HG02970 (cell line): ENCODE results near the gene RAPGEF3.

Experiments
- ATAC-seq: cut with Tn5 transposase; IDR thresholded peaks from one replicate; pipeline ENCODE4 v1.9.1; 2021; ENCODE audit warnings: mild to moderate bottlenecking, moderate library complexity, moderate number of reproducible peaks; ENCODE audit not compliant: unreplicated experiment, low FRiP score

Gene RAPGEF3

DNA sequence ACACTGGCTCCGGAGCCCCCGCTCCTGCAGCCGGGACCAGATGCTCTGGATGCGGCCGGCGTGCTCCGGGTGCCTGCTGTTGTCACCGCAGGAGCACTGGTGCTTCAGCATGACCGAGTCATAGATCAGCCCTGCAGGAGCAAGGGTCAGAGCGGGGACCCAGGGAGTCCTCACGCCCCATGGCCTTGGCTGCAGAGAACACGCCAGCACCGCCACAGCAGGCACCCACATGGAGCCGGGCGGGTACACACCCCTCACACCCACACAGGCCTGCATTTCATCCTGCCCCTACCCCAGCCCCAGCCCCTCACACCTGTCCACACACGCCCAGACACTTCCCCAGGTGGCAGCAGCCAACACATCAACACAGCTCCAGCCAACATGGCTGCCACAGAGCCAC lies 33.2 kb upstream of the RAPGEF3 start:
- no peak for ATAC-seq

DNA sequence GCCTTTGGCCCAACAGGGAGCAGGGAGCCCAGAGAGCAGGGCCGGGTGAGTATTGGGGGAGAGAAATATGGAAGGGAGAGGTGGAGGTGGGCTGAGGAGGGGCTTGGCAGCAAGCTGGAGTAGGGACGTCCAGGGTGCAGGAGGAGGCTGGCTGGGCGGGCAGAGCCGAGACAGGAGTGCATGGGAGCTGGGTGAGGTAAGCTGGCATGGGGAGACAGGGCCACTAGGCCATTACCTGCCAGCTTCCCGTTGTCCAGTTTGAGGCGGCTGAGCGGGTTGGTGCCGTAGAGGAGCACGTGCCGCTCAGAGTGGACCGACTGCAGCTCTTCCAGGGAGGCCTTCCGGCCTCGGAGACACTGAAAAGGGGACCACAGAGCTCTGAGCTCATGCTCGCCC lies 32.7 kb upstream of the RAPGEF3 start:
- no peak for ATAC-seq

DNA sequence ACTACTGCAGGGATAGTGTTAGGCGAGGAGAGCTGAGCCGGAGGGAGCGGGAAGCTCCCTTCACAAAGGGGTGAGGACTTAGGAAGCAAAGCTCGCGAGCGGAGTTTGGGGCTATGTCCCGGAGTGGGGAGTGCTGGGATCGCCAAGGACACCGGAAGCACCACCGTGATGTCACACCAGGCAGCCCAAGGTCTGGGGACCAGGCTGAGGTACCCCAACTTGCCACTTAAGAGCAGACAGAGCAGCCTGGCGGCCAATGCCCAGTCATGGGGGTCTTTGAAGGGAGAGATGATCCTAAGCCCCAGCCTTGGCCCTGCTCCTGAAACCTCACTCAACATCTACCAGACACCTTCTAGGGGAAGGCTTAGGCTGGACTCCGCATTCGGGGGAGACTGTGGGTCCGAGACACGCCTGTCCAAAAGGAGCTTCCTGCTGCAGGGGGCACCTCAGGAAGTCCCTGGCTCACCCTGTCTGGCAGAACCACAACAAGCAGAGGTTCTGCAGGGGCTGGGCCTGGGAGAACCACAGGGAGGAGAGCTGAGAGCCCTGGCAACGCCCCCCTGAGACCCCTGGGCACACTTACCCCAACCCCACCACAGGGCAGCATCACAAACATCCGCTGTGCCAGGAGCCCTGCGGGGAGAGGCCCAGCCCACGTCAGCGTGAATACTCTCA lies 32.1 kb upstream of the RAPGEF3 start:
- no peak for ATAC-seq

DNA sequence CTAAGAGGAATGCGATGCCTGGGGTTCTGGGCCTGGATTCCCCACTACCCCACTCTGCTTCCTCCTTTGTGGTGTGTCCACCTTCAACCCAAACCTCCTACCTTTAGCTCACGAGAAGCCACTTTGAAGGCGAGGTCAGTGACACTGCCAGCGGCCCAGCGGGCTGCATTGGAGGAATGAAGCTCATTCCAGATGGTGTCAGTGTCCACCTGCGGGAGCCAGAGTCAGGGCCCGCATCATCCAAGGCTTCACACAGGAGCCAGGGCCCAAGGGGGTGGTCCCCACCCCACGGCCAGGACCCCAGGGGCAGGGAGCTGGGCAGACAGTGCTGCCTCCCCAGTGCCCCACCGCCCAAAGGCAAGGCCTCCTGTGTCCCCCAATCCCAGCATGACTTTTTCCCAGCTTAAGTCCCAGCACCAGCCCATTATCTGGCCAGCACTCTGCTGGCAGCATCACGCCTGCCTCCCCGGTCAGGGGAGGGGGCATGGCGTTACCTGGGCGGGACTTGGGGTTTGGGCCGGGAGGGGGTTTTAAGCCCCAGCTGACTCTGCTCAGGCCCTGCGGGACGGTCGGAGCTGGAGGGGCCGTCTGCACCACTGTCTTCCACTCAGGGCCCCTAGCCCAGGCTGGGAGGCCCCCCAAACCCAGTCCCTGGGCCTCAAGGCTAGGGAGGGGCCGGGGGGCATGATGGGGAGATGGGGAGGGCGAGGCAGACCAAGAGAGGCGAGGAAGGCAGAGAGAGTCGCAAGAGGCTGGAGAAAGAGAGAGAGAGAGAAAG lies 31.2 kb upstream of the RAPGEF3 start:
- no peak for ATAC-seq

DNA sequence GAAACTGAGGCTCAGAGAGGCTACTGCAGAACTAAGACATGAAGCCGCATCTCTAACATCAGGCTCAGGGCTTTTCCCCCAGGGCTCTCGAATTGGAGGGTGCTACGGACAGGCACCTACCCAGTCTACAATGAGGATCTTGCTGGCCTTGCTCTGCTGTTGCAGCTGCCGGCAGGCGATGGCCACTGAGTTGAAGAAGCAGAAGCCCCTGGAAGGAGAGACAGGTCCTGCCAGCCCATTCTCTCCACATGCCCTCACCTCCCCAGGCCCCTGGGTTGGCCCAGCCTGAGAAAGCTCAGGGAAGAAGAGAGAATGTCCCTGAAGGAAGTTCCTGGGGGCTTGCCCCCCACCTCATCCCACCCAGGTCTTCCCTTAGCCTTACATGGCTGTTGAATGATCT lies 30.5 kb upstream of the RAPGEF3 start:
- no peak for ATAC-seq

DNA sequence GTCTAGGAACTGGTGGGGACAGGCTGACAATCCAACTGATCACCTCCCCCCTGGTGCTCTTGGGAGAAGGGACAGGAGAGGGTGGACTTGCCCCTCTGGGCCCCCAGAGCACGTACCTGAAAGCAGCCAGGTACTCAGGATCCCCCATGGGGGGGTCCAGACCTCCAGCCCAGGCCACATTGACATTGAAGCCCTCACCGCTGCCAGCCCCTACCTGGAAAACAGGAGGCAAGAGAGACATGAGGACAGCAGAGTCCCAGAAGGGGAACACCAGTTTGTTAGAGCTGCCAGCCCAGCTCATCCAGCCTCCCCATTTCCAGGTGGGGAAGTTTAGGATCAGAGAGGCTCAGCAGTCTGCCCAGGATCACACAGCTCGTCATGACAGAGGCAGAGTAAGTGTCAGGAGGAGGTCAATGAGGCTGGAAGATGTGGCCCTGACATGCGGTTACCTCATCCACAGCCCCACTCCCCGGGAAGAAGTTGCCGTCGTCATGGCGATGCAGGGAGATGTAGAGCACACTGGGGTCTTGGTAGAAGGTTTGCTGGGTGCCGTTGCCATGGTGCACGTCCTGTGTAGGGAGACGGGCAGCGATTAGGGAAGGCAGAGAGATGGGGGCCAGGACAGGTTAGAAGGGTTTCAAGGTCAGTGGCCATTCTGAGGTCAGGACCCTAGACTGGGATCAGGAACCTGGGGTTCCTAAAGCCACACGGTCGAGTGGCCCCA lies 29.1 kb upstream of the RAPGEF3 start:
- no peak for ATAC-seq

DNA sequence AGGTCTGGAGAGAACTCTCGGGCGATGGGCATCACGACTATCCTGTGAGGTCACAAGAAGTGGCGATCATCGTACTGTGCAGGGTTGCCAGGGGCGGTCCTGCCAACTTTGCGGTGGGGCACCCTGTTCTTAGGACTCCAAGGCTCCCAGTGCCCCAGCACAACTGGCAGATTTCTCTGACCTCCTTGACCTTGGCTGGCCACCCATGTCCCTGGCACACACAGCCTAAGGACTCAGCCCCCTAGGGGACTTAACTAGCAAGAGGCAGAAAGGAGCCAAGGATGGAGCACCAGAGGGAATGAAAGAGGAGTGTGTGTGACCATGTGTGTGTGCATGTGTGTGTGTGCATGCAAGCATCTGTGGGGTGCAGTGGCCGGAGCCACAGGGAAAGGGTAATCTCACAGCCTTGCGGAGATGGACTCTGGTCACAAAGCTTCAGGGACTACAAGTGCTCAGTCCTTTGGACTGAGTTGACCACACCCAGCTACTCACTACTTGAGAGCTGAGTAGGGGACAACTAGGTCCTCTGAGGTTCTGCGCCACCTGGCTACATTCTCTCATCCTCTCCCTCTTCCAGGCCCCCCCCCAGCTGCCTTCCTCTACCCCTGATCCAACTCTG lies 28.1 kb upstream of the RAPGEF3 start:
- no peak for ATAC-seq

DNA sequence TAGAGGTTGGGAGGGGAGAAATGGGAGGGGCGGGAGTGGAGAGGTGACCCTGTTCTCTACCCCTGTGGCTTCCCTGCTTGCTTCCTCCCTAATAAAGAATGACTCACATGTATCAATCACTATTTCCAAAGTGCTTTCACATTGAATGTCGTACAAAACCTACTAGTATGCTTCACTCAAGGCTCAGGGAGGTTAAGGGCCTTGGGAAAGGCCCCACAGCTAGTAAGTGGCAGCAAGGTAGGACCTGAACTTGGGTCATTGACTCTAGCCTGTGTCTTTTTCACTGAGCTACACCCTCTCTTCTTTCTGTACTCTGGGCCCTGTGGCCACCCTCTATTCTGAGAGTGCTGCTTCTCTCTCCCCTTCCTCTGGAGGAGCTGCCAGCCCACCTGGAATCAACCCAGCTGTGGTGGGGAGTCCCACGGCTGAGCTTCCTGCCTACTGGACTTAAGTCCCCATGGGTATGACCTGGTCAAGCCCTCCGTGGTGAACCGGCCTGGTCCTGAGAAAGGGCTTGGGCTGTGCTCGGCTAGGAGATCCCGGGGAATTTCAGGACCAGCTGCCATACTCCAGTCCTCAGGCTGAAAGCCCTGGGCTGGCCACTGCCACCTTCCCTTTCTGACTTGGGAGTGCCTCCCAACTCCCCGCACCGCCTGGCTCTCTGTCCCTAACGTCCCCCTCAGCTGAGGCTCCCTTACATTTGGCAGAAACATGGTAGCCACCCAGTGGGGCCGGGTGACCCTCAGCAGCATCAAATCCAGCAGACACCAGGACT lies 27.4 kb upstream of the RAPGEF3 start:
- ATAC-seq, result no peak

DNA sequence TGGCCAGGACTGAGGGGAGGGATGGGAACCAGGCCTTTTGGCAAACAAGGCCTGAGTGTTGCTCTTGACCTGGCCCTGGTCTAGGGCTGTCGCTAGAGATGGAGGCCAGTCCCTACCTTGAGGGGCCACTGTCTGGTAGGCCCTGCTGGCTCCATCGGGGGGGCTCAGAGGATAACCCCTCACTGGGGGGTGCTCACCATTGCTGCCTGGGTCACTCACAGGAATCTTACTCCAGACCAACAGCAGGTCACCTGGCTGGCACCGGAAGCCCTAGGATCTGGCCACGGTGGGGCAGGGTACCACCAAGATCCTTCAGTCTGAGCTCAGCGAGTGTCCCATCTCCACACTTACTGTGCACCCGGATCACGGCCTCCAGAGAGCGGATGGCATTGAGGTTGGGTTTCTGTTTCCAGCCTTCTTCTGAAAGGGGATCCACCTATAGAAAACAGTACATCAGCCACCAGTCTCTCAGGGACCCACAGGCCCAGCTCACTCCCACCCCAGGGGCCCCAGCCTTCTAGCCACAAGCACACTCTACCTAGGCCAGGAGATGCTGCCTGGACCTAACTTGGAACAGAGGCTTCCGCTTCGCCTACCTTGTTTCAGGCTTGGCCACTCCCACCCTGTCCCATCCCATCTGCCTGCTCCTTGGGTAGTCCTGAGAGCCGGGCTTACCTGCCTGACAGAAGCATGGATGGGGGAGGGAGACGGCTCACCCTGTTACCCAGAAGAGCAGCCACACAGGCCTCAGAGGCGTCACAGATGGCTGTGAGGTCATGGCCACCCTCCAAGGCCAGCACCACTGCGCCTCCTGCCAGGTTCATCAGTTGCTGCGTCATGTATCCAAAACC lies 26.6 kb upstream of the RAPGEF3 start:
- no peak for ATAC-seq

DNA sequence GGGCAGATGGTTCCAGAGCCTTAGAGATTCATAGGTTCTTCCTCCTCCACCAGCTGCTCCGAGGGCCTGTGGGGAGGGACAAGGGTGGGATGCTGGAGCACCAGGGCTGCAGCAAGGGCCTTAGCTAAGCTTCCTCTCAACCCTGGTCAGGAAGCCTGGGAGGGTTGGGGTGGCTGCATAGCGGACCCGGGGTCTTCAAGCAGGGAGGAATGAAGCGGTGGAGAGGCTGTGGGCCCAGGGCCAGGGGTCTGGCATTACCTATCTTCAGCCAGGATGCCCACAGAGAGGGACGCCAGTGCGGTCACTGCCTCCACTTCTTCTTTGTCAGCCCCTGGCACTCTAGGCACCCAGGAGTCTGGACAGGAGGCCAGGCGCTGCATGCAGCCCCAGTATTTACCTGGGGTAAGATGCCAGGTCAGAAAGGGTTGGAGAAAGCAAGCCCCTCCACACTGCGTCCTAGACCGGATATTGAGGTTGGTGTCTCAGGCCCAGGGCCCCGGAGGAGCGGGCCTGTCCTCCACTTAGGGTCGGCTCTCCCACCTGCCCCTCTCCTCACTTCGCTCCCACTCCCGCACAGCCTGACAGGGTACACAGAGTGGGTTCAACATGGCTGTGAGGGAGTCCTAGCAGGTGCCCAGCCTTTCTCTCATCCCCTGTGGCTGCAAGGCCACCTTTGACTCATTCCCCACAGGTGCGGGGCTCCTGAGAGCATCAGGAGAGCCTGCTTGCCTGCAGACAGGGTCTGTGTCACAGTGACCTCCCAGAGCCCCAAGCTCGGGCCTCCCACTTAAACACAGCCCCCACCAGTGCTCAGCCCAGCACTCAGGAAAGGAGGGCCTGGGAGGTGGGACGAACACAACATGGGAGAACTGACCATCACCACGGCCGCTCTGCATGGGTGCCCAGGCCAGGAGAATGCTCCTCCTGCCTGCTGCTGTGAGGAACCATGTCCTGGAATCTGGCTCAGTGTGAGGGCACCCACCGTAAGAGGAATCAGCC lies 25.4 kb upstream of the RAPGEF3 start:
- ATAC-seq, result no peak

DNA sequence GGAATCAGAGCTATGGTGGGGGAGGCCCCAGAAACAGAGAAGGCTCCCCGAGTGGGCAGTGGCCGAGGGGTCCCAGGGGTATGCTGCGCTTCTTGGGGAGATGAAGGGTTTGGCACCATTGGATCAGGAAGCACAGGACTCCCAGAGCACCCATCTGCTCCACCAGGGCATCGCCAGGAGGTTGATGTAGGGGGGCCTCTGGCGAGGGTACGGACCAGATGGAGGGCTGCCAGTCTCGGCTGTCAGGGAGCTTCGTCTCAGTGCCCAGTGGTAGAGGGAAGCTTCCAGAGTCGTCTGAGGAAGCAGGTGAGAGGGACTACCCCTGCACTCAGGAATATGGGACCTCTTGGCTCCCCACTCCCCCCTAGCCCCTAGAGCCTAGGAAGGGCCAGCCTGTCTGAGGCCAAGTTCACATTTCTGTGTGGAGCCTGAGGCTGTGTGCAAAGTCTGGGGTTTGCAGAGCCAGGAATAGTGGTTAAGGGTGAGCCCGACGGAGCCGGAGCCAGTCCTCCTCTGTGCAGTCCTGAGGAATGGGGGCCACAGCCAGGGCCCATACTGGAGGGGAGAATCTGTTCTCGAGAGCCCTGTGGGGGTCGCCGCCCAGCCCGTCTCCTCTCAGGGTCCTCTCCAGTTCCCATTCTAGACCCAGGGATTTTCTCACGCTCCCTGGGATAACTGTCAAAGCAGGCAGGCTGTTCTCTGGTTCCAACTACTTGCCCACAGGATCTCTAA lies 24.5 kb upstream of the RAPGEF3 start:
- no peak for ATAC-seq

DNA sequence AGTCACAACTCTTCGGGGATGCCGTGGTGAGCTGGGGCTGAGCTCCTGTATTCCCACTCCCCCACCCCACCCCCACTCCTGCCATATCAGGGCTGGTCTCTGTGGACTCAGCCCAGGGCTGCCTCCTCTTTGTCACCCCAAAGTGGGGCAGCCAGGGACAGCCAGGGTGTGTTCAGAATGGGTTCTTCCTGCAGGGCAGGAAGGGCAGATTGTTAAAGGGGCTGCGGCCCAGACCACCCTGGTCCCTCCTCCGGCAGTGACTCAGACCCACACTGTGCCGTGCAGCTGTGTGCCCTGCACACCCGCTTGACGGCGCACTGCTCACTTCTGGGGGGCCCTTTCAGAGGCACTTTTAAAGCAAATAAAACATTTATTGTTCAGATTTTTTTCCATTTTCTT lies 23.7 kb upstream of the RAPGEF3 start:
- no peak for ATAC-seq

DNA sequence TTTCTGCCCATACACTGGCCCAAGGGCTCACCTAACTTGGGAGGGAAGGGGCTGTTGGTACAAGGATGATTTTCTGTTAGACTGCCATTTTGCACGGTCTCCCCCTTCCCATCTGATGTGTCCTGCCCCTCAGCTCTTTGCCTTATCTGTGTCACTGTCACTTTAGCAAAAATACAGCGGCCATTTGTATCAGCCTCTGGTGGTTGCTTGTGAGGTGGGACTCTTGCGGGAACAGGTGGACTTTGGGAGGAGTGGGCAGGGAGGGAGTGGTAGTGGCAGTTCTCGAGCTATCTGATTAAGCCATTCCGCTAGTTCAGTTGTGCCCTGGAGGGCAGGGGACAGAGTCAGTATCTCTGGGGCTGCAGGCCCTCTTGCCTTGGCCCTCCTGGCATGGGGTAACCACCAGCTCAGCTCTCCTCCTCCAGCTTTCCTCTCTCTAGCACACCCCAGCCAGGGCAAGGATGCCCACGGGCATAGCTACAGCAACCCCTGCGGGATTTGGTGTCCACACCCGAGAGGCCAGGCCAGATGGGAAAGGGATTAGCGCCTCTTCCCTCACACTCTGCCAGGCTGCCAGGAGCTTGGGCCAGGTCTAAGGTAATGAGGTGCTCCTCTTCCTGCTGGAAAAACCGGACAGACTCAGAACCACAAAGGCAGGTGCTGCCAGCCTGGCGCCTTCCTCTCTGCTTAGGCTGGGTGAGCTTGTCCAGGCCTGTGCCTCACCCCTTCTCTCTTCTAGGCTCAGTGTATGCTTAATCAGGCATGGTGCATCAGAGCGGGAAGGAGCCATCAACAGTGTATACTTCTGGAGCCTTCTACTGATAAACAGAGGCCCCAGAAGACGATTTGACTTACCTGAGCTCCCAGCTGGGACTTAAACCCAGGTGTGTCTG lies 23.0 kb upstream of the RAPGEF3 start:
- no peak for ATAC-seq

DNA sequence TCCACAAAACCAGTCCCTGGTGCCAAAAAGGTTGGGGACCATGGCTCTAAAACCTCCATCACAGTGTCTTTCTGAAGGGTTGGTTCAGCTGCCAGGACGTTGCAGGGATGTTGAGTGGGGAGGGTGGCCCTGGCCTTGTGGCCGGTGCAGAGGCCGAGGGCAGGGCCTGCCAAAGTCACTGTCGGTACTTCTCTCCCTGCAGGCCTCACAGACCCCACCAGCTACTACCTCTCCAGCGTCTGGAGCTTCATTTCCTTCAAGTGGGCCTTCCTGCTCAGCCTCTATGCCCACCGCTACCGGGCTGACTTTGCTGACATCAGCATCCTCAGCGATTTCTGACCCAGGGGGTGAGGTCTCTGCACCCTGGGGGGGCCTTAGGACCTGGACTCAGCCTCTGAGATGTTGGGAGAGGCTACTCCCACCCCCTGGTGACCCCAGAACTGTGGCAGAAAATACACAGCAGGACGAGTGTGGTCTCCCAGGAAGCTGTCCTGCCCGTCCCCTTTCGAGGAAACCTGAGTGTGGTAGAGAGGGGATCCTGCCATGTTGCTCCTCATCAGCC lies 21.3 kb upstream of the RAPGEF3 start:
- no peak for ATAC-seq

DNA sequence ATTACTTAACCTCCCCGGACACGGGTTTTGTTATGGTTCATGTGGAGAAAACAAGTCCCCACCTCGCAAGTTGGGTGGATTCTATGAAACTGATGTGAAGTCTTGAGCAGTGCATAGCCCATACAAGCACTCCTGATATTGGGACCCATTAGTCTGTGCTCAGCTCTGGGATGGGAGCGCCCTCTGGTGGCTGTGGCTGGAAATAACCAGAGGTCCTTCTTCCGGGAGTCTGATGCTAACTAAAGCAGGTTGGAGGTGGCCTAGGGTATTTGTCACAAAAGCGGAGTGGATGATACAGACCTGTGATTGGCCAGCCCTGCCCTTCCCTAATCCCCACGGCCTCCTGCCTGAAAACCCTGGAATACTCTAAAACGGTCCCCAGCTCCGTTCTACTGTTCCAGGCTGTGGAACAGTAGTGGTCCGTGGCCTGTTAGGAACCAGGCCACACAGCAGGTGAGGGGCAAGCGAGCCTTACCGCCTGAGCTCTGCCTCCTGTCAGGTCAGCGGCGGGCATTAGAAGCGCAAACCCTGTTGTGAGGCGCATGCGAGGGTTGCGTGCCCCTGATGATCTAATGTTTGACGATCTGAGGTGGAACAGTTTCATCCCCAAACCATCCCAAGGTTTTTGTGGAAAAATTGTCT lies 20.7 kb upstream of the RAPGEF3 start:
- no peak for ATAC-seq

DNA sequence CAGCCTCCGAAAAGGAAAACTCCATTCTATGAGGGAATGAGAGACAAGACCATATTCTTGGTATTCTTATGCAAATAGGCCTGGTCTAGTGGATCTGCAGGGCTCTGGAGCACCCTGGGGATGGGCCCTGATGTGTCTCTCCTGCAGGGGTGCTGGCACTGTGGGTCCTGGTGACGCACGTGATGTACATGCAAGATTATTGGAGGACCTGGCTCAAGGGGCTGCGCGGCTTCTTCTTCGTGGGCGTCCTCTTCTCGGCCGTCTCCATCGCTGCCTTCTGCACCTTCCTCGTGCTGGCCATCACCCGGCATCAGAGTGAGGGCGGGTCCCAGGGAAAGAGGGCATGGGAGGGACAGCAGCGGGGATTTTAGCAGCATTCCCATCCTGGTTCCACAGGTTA lies 20.2 kb upstream of the RAPGEF3 start:
- no peak for ATAC-seq
